ENCODE results near the gene OR7A17.

OR7A17 gene

DNA sequence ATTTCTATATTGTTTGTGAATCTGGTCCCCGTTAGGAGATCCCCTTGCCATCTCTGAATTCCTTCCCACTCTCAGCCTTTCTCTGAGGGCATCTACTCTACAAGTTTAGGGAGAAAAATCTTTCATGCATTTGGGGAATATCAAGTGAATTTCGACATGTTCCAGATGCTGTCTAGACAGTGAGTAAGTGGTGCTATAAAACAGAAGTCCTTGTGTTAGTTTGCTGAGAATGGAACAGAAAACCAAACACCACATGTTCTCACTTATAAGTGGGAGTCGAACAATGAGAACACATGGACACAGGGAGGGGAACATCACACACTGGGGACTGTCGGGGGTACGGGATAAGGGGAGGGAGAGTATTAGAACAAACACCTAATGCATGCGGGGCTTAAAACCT, 42.4 kb downstream of the OR7A17 start:
- Histone ChIP-seq H3K4me3 (ENCODE audit: low read depth in 1 of 2, low read length in 2 of 2) (no peak overlapping the region), H3K4me1 (ENCODE audit: control insufficient read depth in 1 of 2, insufficient read depth in 2 of 2, low read length in 2 of 2) (no peaks in the 10 kb centered on the region), H3K27ac (ENCODE audit: low read length) (no peak overlapping the region), H3K36me3 (ENCODE audit: control insufficient read depth in 1 of 2, insufficient read depth in 2 of 2, low read length in 2 of 2) (no peaks in the 10 kb centered on the region), H3K27me3 (ENCODE audit: low read depth, low read length) (no peaks in the 10 kb centered on the region), H3K9me3 (ENCODE audit: control insufficient read depth in 1 of 2, low read length in 2 of 2) (peaks cover 0 to 2% of the 10 kb centered on the region in 2 donors)

DNA sequence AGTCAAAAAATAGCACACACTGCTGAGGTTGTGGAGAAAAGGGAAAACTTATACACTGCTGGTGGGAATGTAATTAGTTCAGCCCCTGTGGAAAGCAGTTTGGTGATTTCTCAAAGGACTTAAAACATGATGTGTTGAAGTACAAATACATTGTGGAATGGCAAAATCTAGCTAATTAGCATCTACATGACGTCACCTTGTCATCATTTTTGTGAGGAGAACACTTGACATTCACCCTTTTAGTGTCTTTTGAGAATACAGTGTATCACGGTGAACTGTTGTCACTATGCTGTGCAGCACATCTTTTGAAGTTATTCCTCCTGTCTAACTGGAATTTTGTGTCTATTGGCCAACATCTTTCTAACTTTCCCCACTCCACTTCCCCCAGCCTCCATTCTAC, 42.8 kb downstream of the OR7A17 start:
- H3K27ac ChIP-seq (ENCODE audit: low read length): no peak overlapping the region
- no peaks in the 10 kb centered on the region for H3K27me3 ChIP-seq (ENCODE audit: low read depth, low read length)
- no peak overlapping the region for H3K4me3 ChIP-seq (ENCODE audit: low read depth in 1 of 2, low read length in 2 of 2)
- peaks cover 0 to 2% of the 10 kb centered on the region in 2 donors for H3K9me3 ChIP-seq (ENCODE audit: control insufficient read depth in 1 of 2, low read length in 2 of 2)
- H3K4me1 ChIP-seq (ENCODE audit: control insufficient read depth in 1 of 2, insufficient read depth in 2 of 2, low read length in 2 of 2): no peaks in the 10 kb centered on the region
- no peaks in the 10 kb centered on the region for H3K36me3 ChIP-seq (ENCODE audit: control insufficient read depth in 1 of 2, insufficient read depth in 2 of 2, low read length in 2 of 2)

DNA sequence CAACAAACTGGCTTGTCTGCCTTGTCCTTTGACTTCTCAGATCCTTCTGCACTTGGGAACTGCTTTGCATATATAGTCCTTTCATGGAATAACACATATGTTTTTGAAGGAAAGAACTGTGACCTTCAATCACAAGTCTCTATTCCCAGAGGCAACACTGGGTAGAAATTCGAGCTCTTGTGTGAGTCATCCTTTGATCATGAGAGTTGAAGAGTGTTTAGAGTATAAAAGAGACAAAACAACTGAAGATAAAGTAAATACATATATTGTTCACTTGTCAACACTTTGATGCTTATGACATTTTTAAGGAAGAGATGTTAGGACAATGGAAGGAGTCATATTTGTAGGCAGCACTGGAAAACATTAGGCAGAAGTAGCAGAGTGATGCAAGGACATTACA, 45.7 kb downstream of the OR7A17 start:
- no peaks in the 10 kb centered on the region for H3K36me3 ChIP-seq (ENCODE audit: control insufficient read depth in 1 of 2, insufficient read depth in 2 of 2, low read length in 2 of 2)
- no peak overlapping the region for H3K4me3 ChIP-seq (ENCODE audit: low read depth in 1 of 2, low read length in 2 of 2)
- H3K4me1 ChIP-seq (ENCODE audit: control insufficient read depth in 1 of 2, insufficient read depth in 2 of 2, low read length in 2 of 2): no peaks in the 10 kb centered on the region
- H3K9me3 ChIP-seq (ENCODE audit: control insufficient read depth in 1 of 2, low read length in 2 of 2): peaks cover 0 to 2% of the 10 kb centered on the region in 2 donors
- no peak overlapping the region for H3K27ac ChIP-seq (ENCODE audit: low read length)
- no peaks in the 10 kb centered on the region for H3K27me3 ChIP-seq (ENCODE audit: low read depth, low read length)

DNA sequence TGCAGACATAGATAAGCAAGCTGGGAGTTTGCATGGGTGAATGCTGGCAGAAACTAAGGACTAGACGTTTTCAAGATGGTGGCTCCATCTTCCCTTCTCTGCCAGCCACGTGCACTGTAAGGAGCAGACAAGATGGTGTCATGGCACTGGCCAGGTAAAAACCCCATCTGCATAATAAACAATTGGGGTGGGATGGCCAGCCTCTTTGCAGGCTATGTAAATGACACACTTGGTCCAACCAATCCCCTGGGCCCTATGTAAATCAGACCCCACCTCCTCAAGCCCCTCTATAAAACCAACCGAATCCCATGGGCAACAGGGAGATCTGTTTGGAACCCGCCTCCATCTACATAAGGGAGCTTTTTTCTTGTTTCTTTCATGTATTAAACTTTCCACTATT, 48.5 kb downstream of the OR7A17 start:
- Histone ChIP-seq H3K4me1 (ENCODE audit: control insufficient read depth in 1 of 2, insufficient read depth in 2 of 2, low read length in 2 of 2) (no peaks in the 10 kb centered on the region), H3K27ac (ENCODE audit: low read length) (no peak overlapping the region), H3K4me3 (ENCODE audit: low read depth in 1 of 2, low read length in 2 of 2) (no peak overlapping the region), H3K36me3 (ENCODE audit: control insufficient read depth in 1 of 2, insufficient read depth in 2 of 2, low read length in 2 of 2) (no peaks in the 10 kb centered on the region), H3K27me3 (ENCODE audit: low read depth, low read length) (no peaks in the 10 kb centered on the region), H3K9me3 (ENCODE audit: control insufficient read depth in 1 of 2, low read length in 2 of 2) (peaks cover 0 to 2% of the 10 kb centered on the region in 2 donors)

DNA sequence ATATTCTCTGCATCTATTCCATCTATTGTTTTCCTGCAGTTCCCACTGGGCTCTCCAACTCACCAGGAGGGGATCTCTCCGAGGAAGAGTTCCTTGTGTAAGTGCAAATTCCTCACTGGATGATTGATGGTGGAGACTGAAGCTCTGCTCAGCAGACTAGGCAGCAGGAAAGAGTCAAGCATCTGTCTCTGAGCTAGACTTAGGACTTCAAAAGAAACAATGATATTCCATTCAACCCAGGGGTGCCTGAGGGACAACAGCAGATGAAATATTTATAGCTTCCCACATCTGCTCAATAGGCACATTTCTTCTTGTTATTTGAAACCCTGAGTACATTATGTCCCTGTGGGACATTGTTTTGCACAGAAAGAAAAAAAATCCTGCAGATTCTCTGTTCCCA, 50.9 kb downstream of the OR7A17 start, which contains the start of the genes OR7A5 and OR7C1:
Gene OR7A5 (minus strand): TSS at position 175 of the 400 bp plus-strand sequence. CDS start 6,944 bp downstream, outside the sequence.
Gene OR7C1 (minus strand): TSS at position 175 of the 400 bp plus-strand sequence. CDS start 35,049 bp downstream, outside the sequence.
- no peaks in the 10 kb centered on the region for H3K4me1 ChIP-seq (ENCODE audit: control insufficient read depth in 1 of 2, insufficient read depth in 2 of 2, low read length in 2 of 2)
- H3K27ac ChIP-seq (ENCODE audit: low read length): no peak within 1 kb of the TSS

DNA sequence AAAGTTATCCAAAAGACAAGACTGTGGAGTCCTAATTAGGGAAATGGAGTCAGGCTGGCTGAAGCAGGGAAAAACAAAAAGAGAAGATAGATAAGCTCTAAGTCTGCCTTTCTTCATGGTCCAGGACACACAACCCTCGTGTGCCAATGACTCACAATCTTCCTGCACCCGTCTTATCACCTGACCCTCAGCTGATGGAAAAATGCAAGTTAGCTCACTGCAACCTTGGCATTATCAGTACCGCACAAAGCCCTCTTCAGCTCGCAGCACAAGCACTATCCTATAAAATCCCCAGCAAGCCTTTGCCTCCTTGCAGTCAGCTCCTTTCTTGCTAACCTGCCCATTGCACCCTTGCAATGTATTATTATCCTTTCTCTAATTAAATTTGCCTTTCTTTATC, 55.2 kb downstream of the OR7A17 start:
- no peaks in the 10 kb centered on the region for H3K27me3 ChIP-seq (ENCODE audit: low read depth, low read length)
- peaks cover 0 to 4% of the 10 kb centered on the region in 2 donors for H3K9me3 ChIP-seq (ENCODE audit: control insufficient read depth in 1 of 2, low read length in 2 of 2)
- no peaks in the 10 kb centered on the region for H3K36me3 ChIP-seq (ENCODE audit: control insufficient read depth in 1 of 2, insufficient read depth in 2 of 2, low read length in 2 of 2)
- no peak overlapping the region for H3K27ac ChIP-seq (ENCODE audit: low read length)
- no peaks in the 10 kb centered on the region for H3K4me1 ChIP-seq (ENCODE audit: control insufficient read depth in 1 of 2, insufficient read depth in 2 of 2, low read length in 2 of 2)
- no peak overlapping the region for H3K4me3 ChIP-seq (ENCODE audit: low read depth in 1 of 2, low read length in 2 of 2)

More for the DNA sequence above, 50.9 kb downstream of the OR7A17 start, which contains the start of the genes OR7A5 and OR7C1:
- Histone ChIP-seq H3K4me3 (ENCODE audit: low read depth in 1 of 2, low read length in 2 of 2) (no peak within 1 kb of the TSS), H3K27me3 (ENCODE audit: low read depth, low read length) (no peaks in the 10 kb centered on the region), H3K9me3 (ENCODE audit: control insufficient read depth in 1 of 2, low read length in 2 of 2) (peaks cover 0 to 2% of the 10 kb centered on the region in 2 donors), H3K36me3 (ENCODE audit: control insufficient read depth in 1 of 2, insufficient read depth in 2 of 2, low read length in 2 of 2) (no peaks in the 10 kb centered on the region)
